ENCODE results near the gene DNLZ.
"Not testable (repeated sequence)": the region's sequence is repeated elsewhere in the genome, so short reads cannot be mapped to it uniquely, and the experiment has no call there.

DNLZ gene

DNA sequence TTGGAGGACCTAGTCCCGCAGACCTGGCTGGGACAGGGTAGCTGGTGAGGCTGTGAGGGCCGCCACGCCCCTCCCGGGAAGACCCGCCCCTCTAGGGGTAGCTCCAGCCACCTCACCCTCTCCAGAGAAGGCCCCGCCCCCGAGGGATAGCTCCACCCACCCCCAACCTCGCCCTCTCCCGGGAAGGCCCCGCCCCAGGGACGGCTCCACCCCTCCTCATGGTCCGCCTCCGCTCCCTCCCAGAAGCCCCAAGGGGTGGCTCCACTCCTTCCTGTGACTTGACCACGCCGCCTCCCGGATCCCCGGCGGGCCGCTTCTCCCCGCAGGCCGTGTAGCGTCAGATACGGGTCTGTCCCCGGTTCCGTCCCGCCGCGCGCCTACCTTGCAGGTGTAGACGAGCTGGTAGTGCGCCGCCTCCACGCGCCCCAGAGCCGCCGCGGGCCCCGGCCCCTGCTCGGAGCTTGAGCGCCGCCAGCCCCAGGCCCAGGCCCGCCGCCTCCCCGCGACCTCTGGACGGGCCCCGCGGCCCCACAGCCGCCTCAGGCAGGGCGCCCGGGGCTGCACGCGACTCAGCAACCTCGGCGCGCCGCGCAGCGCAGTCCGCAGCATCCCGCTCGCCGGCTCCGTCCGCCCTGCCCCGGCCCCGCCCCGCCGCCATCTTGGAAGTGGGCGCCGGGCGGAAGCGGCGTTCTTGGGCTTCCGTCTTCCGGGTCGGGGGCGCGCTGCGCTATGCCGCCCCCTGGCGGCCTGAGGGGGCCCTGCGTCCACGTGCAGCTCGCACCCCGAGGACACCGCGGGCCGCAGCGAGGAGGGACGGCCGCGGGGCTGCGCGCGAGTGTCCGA lies at the start of gene DNLZ:
DNLZ (minus strand) TSS at position 639 of the 843 bp plus-strand sequence; CDS start at position 609, 30 bp downstream.
- peak; percentile 95 for DNase-seq

DNA sequence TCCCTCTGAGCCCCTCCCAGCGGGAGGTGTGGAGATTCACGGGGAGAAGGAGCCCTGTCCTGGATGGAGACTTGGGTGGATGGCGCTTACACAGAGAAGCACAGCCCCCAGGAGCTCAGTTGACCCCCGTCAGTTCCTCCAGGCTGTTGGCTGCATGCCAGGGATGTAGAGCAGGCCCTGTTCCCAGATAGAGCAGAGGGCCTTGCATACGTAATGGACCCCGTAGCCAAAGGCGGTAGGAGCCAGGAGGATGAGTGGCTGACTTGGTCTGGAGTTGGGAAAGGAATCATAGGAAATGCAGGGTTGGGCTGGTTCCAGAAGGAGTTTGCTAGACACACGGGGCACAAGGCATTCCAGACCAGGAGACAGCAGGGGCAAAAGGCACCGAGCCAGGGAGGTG lies 49.4 kb upstream of the DNLZ start:
- DNase-seq, result no peak

DNA sequence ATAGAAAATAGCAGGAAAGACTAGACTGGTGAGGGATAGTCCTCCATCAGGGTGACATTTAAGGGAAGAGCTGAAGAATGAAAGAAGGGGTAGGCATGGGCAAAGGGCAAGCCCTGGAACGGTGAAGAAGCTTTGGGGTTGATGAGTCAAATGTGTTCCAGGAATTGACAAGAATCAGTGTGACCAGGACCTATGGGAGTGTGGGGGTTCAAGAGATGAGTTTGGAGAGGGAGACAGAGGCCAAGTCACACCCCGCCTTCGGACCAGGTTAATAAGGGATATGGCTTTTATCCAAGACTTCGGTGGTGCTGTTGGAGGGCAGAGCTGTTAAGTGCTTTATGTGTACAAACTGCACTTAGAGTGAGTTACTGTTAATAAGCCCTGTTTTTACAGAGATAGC lies 47.8 kb upstream of the DNLZ start:
- no peak for DNase-seq

DNA sequence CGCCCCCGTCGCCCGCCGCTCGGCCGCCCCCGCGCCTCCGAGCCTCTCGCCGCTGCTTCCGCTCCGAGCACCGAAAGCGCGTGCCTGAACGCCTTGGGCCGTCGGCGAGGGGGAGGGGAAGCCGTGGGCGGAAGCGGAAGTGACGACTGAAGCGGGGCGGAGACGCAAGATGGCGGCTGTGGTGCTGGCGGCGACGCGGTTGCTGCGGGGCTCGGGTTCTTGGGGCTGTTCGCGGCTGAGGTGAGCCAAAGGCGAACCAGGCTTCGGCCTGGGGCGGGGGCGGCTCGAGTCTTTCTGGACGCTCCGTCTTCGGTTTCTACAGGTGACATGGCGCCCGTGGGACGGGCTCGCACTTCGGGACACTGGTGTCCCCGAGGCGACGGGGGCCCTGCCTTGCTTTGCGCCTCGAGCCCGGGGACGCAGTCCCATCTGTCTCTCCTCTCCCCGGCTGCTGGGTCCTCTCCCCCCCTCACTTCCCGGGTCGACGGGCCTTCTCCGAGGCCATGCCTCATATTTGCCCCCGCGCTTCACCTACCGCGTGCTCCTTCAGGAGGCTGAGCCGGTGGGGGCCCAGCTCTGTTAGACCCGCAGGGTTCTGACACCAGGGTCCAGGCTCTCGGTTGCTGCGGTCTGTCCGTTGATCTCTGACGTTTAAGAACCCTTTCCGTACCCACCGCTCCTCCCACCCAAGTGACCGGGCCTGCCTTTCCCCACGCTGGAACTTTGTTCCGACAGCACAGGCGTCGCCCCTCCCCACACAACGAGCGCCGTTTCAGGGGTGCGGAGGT lies 47.1 kb upstream of the DNLZ start, which contains the start of the genes ENTR1 and PMPCA:
ENTR1 (minus strand) TSS at position 115 of the 788 bp plus-strand sequence. CDS start 217 bp downstream, outside the sequence.
PMPCA (plus strand) TSS at position 159 of the 788 bp plus-strand sequence; CDS start at position 170, 11 bp downstream.
- DNase-seq, result peak; percentile 88

GRCh38 chr9:136409557-136410455 lies 46.3 kb upstream of the DNLZ start:
- peak; percentile 35 for DNase-seq

- no peak for DNase-seq
Observed at GRCh38 chr9:136407911-136408310, 44.4 kb upstream of the DNLZ start.

DNA sequence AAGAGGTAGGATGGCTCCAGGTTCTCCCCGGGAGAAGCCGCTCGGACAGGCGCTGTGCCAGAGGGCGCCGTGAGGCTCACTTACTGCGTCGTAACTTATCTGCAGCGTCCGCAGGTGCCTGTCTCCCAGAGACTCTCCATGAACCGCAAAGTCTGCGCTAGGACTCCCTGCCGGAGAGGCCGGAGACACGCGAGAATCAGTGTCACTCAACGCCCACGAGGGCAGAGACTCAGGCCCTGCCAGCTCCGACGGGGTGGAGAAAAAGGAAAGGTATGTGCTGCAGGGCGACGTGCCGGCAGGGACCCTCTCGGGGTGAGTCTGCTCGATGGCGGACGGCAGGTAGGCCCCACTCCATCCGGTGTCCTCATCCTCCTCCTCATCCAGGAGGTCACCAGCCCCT lies 43.5 kb upstream of the DNLZ start:
- not testable (repeated sequence) for DNase-seq

- not testable (repeated sequence) for DNase-seq
Observed at GRCh38 chr9:136405904-136406303, 42.4 kb upstream of the DNLZ start.

- no peak for DNase-seq
Observed at GRCh38 chr9:136405481-136405880, 41.9 kb upstream of the DNLZ start.

GRCh38 chr9:136404801-136405136 lies 41.2 kb upstream of the DNLZ start:
- DNase-seq, result no peak

- no peak for DNase-seq
Observed at GRCh38 chr9:136403915-136404800, 40.6 kb upstream of the DNLZ start.

DNA sequence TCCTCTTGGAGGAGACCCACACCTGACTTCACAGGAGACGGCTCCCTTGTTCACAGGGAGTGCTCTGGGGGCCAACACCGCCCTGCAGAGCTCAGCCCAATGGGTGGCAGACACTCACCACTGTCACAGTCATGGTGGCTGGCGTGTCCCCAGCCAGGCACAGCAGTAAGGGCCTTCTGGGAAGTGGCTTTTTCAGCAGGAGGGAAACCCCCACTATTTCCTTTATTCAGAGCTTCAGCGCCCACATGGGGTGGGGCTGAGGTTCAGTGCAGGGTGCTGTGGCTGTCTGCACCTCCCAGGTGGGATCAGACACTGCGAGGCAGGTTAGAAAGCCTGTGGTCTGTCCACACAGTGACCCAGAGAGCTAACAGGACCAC lies 40.0 kb upstream of the DNLZ start:
- DNase-seq, result no peak

DNA sequence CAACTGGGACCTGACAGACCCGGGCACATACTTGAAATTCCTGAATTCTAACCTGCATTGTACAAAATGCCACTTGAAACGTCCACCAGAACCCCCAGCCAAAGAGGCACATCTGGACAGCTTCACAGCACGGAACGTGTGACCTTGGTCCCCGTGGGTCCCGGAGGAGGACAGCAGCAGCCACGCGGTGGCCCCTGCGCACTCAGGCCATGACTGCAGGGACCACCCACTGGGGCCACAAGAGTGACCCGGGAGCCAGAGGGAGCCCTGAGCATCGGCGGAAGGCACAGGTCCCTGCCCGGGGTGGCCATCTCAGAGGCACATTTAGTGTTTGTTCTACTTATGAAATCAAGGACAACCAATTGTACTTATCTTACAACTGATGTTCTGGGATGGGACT lies 38.5 kb upstream of the DNLZ start:
- no peak for DNase-seq

DNA sequence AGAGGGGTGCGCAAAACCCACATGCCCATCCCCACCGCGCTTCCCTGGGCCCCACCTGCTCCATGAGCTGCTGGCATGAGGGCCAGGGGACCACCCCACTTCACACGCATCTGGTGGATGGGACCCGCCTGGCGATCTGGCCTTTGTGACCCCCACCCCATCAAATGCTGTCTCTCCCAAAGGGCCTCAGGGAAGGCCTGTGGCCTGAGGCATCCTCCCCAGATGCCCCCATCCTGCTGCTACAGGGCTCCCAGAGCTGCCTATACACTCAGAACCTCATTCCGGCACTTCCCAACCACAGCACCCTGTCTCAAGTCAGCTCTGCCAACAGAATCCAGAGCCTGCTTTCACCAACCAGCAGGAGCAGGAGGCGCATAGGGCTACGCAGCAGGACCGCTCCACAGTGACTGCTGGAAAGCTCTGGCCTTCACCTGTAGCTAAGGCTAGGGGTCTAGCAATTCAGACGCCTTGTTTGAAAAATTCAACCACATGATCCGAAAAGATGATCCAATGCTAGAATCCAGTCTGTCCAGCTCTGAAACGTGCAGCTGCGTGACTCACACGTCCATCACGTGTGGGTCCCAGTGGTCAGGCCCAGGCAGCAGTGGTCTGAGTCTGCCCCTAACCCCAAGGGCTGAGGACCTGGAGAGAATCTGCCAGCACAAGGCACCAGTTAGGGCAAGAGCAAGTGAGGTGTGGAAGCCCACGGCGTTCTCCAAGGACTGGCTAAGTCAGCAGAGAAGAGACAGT lies 37.8 kb upstream of the DNLZ start:
- DNase-seq, result no peak

- DNase-seq, result peak; percentile 84
Observed at GRCh38 chr9:136400038-136400834, 36.7 kb upstream of the DNLZ start, which contains the start of gene SNAPC4. SNAPC4 (minus strand) TSS chr9:136400170; CDS start chr9:136398428, 1,742 bp downstream.

DNA sequence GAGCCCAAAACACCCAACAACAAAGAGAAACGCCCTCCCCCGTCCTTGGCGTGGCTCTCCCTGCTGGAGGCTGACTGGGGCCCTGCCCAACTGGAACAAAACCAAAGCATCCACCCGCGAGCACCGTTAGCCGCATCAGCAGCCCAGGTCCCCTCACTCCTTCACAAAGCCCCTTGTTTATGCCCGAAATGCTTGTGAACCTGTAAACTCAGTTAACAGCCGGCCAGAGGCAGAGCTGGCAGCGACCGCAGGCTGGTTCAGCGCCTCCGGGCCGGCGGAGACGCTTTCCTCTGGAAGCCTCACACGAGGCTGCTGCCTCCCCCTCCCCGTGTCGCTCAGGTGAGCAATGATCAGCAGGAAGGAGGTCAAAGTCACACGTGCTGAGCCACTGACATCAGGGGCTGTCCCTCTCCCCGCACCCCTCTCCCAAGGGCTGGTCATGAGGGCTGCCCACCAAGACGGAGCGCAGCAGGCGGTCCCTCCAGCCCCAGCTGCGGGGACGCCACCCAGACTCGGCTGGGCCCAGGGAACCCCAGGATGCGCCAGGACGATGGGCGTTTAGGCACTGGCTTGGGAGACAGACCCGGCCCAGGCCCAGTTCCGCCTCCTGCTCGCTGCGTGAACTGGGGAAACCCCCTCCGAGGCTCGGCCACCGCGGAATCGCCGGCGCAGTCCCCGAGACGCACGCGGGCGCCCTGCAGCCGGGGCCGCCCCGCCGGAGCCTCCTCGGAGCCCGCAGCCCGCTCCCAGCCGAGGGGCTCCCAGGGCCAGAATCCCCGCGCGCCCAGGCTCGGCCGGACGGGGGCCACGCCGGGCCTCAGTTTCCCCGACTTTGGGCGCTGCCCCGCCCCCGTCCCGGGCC lies 35.9 kb upstream of the DNLZ start:
- DNase-seq, result no peak

DNA sequence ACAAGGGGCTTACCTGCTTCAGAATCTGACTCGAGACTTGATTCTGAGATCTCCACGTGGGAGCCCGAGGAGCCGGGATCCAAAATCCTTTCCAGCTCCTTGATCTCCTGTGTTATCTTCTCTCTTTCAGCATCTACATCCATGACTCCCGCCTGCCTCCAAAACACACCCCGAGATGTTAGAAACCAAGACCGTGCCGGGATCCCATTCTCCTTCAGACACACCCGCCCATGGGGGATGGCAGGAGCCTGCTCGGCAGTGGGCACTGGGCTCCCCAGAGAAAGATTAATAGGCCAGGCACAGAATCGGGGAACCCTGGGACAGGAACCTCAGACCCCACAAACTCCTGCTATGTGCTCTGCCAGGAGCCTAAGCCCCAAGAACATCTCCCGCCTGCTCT lies 34.7 kb upstream of the DNLZ start:
- no peak for DNase-seq

DNA sequence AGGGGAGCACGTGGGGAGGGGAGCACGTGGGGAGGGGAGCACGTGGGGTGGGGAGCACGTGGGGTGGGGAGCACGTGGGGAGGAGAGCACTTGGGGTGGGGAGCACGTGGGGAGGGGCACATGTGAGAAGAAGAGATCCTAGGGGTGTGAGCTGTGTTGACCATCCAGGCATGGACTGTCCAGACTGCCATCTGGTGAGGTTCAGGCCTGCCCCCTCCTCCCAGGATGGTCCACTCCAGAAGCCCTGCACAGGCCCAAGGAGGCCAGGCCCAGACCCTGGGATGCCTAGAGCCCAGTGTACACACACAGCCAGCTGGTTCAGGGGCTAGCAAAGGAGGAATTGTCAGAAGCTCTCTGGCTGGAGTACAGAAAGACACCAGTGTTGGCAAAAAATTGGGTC lies 34.1 kb upstream of the DNLZ start:
- DNase-seq, result no peak

DNA sequence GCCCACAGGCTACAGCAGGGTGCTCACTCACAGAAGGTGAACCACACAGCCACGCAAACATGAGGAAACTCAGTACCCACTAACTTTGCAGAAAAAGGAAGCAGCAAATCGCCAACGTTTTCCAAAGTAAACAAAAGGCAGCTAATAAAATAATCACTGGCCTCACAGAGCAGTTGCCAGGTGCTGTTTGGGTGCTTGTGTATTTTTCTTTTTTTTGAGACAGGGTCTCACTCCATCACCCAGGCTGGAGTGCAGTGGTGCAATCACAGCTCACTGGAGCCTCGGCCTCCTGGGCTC lies 32.6 kb upstream of the DNLZ start:
- DNase-seq, result no peak
